Activated CD8-positive, alpha-beta T cell treated with anti-CD3 and anti-CD28 coated beads, Interleukin-2, amount 10 ng/mL, durations not matched to agents 7 days and 5 days (primary cell): ENCODE results near the gene CES4A. TPM values are rescaled to one million over a fixed set of nuclear protein-coding genes. Genes with fewer than 3 reads are reported as not detected.
A peak's percentile ranks its signal among the peaks of the same experiment; 100 is the strongest.

ENCODE experiments used
- ATAC-seq: fragments of 150-1000 bp; cut with Tn5 transposase; one replicate; pipeline ENCODE4 v1.10.0; 2021; ENCODE audit warnings: moderate library complexity
- CTCF ChIA-PET: fragments of 350-600 bp; sonication (Branson Sonifier 250); formaldehyde crosslinking; loops from one replicate; lab custom pipeline; 2021; ENCODE audit warnings: antibody characterized with exemption; lab: Charles Lee
- POLR2A ChIA-PET: fragments of 350-600 bp; sonication (Branson Sonifier 250); formaldehyde crosslinking; loops from one replicate; lab custom pipeline; 2021; ENCODE audit warnings: antibody characterized with exemption; lab: Charles Lee
- DNase-seq: peaks from one replicate; pipeline ENCODE4 v3.0.0-alpha.2; 2020
- H3K27ac Mint-ChIP-seq: one replicate; pipeline ENCODE4 v1.8.0; 2021; ENCODE audit warnings: mild to moderate bottlenecking, mixed read lengths
- H3K27me3 Mint-ChIP-seq: one replicate; pipeline ENCODE4 v1.8.0; 2021; ENCODE audit warnings: low read depth, mixed read lengths
- H3K36me3 Mint-ChIP-seq: one replicate; pipeline ENCODE4 v1.8.0; 2021; ENCODE audit warnings: low read depth, mixed read lengths
- H3K4me1 Mint-ChIP-seq: one replicate; pipeline ENCODE4 v1.8.0; 2021; ENCODE audit warnings: low read depth, mixed read lengths
- H3K4me3 Mint-ChIP-seq: one replicate; pipeline ENCODE4 v1.8.0; 2021; ENCODE audit warnings: mild to moderate bottlenecking, mixed read lengths
- H3K9me3 Mint-ChIP-seq: one replicate; pipeline ENCODE4 v1.8.0; 2022; ENCODE audit warnings: mixed read lengths; ENCODE audit not compliant: insufficient read depth
- total RNA-seq, 2 experiments: library from RNA; stranded (reverse); gene quantifications; one replicate each; pipeline ENCODE4 v1.2.3, GENCODE V29; 2021

Gene CES4A
- total RNA-seq, 2 experiments from 2014 or later: 10.5 to 12.0 TPM

- ChIA-PET CTCF (interaction anchor here (0.8 to 4.7 kb wide), 4 partner anchors 12 to 73 kb away, joined by 3 to 21 read pairs (median 4); no protein-coding TSS in a partner anchor), POLR2A (interaction anchor here (0.9 kb wide), 1 partner anchor 26 kb away, joined by 7 read pairs; no protein-coding TSS in a partner anchor)
- Mint-ChIP-seq H3K4me1 (peaks cover 52% of the 10 kb centered on the region), H3K4me3 (no peak overlapping the region), H3K27ac (peak overlapping the region; percentile 61), H3K36me3 (peaks cover 55% of the 10 kb centered on the region), H3K27me3 (no peaks in the 10 kb centered on the region), H3K9me3 (no peaks in the 10 kb centered on the region)
- ATAC-seq (no peak), DNase-seq (no peak)
Measured at GRCh38 chr16:67055712-67056487, 67.5 kb downstream of the CES4A start.

Other genes starting within 250 kb of the CES4A start
- gene DYNC1LI2, start 237.0 kb upstream of the CES4A start, total RNA-seq: 10 to 100 TPM; 56.5 to 63.1 TPM
- gene TERB1, start 187.0 kb upstream of the CES4A start, total RNA-seq: not detected
- 10 to 100 TPM; 77.3 to 84.1 TPM for gene NAE1, start 157.6 kb upstream of the CES4A start, total RNA-seq
- gene CA7, start 144.2 kb upstream of the CES4A start, total RNA-seq: not detected
- 10 to 100 TPM; 24.2 to 26.9 TPM for gene PDP2, start 108.1 kb upstream of the CES4A start, total RNA-seq
- gene CDH16, start 69.7 kb upstream of the CES4A start, total RNA-seq: not detected
- gene RRAD, start 63.1 kb upstream of the CES4A start, total RNA-seq: under 1 TPM in 1 of 2 experiments, not detected in 1; 0.34 TPM
- gene CIAO2B, start 54.2 kb upstream of the CES4A start, total RNA-seq: 100 to 1,000 TPM; 115 to 126 TPM
- gene CES2, start 53.1 kb upstream of the CES4A start, total RNA-seq: 10 to 100 TPM; 29.7 to 34.0 TPM
- gene CES3, start 27.3 kb upstream of the CES4A start, total RNA-seq: 1 to 10 TPM; 2.4 to 4.3 TPM
- 100 to 1,000 TPM; 235 to 241 TPM for gene CBFB, start 40.6 kb downstream of the CES4A start, total RNA-seq
- gene PHAF1, start 121.4 kb downstream of the CES4A start, total RNA-seq: 10 to 100 TPM; 16.5 TPM
- gene B3GNT9, start 162.4 kb downstream of the CES4A start, total RNA-seq: 1 to 10 TPM; 6.6 to 7.2 TPM
- gene TRADD, start 171.3 kb downstream of the CES4A start, total RNA-seq: 10 to 100 TPM; 39.2 to 40.7 TPM
- gene FBXL8, start 171.4 kb downstream of the CES4A start, total RNA-seq: 10 to 100 TPM; 22.7 to 24.8 TPM
- 10 to 100 TPM; 31.5 to 34.4 TPM for gene HSF4, start 176.2 kb downstream of the CES4A start, total RNA-seq
- gene NOL3, start 181.9 kb downstream of the CES4A start, total RNA-seq: 1 to 10 TPM; 7.4 to 8.2 TPM
- 10 to 100 TPM; 43.3 to 48.2 TPM for gene MATCAP1, start 195.4 kb downstream of the CES4A start, total RNA-seq
- gene EXOC3L1, start 201.5 kb downstream of the CES4A start, total RNA-seq: not detected
- gene E2F4, start 203.6 kb downstream of the CES4A start, total RNA-seq: 100 to 1,000 TPM; 134 to 138 TPM
- gene ELMO3, start 210.5 kb downstream of the CES4A start, total RNA-seq: 1 to 10 TPM; 7.2 to 8.0 TPM
- 10 to 100 TPM; 33.7 TPM for gene TMEM208, start 238.5 kb downstream of the CES4A start, total RNA-seq